ENCODE results near the gene ATXN10.

GRCh38 chr22:45805413-45805812 is 133.8 kb downstream of the ATXN10 start:
- TF ChIP-seq ZFP82 (CRISPR knock-in tag; IDR thresholded peaks at IDR 0.05; ENCODE audit: borderline replicate concordance) (no peak), ZFAT (CRISPR knock-in tag; conservative IDR thresholded peaks at IDR 0.05) (no peak), POLR2A (IDR thresholded peaks at IDR 0.05; ENCODE audit: insufficient read depth in 1 of 2, low read depth in 2 of 2, low read length in 2 of 2) (no peak), ZSCAN20 (CRISPR knock-in tag; IDR thresholded peaks at IDR 0.05; ENCODE audit: borderline replicate concordance) (no peak), ZNF776 (CRISPR knock-in tag; IDR thresholded peaks at IDR 0.05) (no peak), ATF3 (CRISPR knock-in tag; IDR thresholded peaks at IDR 0.05) (no peak)

All from HepG2 (cell line).